Thoracic aorta (tissue), 2 donors: ENCODE data around the gene B4GALNT3. TPM values are rescaled to one million over a fixed set of nuclear protein-coding genes. Genes with fewer than 3 reads are reported as not detected.

Experiments used
- ATAC-seq: fragments of 150-250 bp; one replicate; pipeline ENCODE4 v1.8.0; 2017; ENCODE audit warnings: low read depth; ENCODE audit not compliant: insufficient number of reproducible peaks, low FRiP score
- DNase-seq: peaks from one replicate; pipeline ENCODE4 v3.0.0-alpha.2; 2020; ENCODE audit warnings: low spot score
- H3K27ac ChIP-seq, 2 donors: fragments of 200-600 bp; sonication (generic); 1 replicate in 1 of 2; 2 replicates in 1 of 2; pipeline ENCODE4 v1.5.1; 2016; ENCODE audit warnings: mild to moderate bottlenecking in 2 of 2, moderate library complexity in 2 of 2
- H3K27me3 ChIP-seq: fragments of 200-600 bp; sonication (generic); replicated peaks from 2 replicates; pipeline ENCODE4 v1.6.0; 2016; ENCODE audit warnings: mild to moderate bottlenecking; ENCODE audit not compliant: insufficient read depth
- H3K36me3 ChIP-seq: fragments of 200-600 bp; sonication (generic); one replicate; pipeline ENCODE4 v1.5.1; 2016
- H3K4me1 ChIP-seq, 2 donors: fragments of 200-600 bp; sonication (generic); 1 replicate in 1 of 2; 2 replicates in 1 of 2; pipeline versions ENCODE4 v1.5.1 to v1.6.0; 2016; ENCODE audit warnings: low read depth in 2 of 2, mild to moderate bottlenecking in 1 of 2; ENCODE audit not compliant: control insufficient read depth in 1 of 2
- H3K4me3 ChIP-seq: fragments of 200-600 bp; sonication (generic); 2 replicates; pipeline ENCODE4 v1.5.1; 2016; ENCODE audit warnings: mild to moderate bottlenecking
- H3K9me3 ChIP-seq: fragments of 200-600 bp; sonication (generic); 2 replicates; pipeline ENCODE4 v1.5.1; 2016
- total RNA-seq, 2 donors: library from RNA; depleted of rRNA; stranded (reverse); fragments of >200 nt; gene quantifications; one replicate each; pipeline versions ENCODE4 v1.1.0 to v1.2.3, GENCODE V29; 2016
- TF ChIP-seq, protein P1 (sequence below): fragments of 200-600 bp; sonication (generic); IDR thresholded peaks from one replicate; pipeline ENCODE4 v1.5.1; 2019; ENCODE audit warnings: antibody characterized with exemption

The B4GALNT3 gene
- total RNA-seq, 2 donors from 2014 or later, result 16.8 to 22.3 TPM

DNA sequence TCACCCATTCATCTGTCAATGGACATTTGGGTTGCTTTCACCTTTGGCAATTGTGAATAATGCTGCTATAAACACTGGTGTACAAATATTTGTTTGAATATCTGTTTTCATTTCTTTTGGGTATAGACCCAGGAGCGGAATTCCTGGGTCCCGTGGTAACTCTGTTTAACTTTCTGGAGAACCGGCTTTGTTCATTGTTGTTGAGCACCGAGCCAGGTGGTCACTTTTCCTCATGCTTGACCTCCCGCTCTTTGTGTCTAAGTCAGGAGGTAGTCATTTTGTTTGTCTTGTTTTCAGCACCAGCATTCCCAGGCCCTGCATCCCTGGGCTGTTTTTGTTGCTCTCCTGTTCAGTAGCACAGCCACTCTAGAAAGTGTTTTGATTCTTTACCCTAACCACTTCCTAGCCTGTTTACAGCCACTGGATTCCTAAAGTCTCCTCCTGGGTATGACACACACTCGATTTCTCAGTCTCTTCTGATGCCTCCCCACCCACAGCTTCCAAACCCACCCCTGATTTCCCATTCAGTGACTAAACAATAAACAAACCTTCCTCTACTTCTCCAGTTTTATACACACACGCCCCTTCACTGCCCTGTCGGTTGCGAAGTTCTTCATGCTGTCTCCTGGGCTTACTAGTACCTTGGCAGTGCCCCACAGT is 37.9 kb downstream of the B4GALNT3 start:
- no peaks in the 10 kb centered on the region for H3K36me3 ChIP-seq
- H3K27ac ChIP-seq, result peak overlapping the region; percentile 29 to 70
- no peaks in the 10 kb centered on the region for H3K27me3 ChIP-seq
- no peak overlapping the region for H3K4me3 ChIP-seq
- H3K4me1 ChIP-seq, result peaks cover 0 to 15% of the 10 kb centered on the region in 2 donors
- TF ChIP-seq, protein P1, sequence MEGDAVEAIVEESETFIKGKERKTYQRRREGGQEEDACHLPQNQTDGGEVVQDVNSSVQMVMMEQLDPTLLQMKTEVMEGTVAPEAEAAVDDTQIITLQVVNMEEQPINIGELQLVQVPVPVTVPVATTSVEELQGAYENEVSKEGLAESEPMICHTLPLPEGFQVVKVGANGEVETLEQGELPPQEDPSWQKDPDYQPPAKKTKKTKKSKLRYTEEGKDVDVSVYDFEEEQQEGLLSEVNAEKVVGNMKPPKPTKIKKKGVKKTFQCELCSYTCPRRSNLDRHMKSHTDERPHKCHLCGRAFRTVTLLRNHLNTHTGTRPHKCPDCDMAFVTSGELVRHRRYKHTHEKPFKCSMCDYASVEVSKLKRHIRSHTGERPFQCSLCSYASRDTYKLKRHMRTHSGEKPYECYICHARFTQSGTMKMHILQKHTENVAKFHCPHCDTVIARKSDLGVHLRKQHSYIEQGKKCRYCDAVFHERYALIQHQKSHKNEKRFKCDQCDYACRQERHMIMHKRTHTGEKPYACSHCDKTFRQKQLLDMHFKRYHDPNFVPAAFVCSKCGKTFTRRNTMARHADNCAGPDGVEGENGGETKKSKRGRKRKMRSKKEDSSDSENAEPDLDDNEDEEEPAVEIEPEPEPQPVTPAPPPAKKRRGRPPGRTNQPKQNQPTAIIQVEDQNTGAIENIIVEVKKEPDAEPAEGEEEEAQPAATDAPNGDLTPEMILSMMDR, result no peak
- H3K9me3 ChIP-seq, result no peaks in the 10 kb centered on the region
- DNase-seq (no peak), ATAC-seq (no peak)

DNA sequence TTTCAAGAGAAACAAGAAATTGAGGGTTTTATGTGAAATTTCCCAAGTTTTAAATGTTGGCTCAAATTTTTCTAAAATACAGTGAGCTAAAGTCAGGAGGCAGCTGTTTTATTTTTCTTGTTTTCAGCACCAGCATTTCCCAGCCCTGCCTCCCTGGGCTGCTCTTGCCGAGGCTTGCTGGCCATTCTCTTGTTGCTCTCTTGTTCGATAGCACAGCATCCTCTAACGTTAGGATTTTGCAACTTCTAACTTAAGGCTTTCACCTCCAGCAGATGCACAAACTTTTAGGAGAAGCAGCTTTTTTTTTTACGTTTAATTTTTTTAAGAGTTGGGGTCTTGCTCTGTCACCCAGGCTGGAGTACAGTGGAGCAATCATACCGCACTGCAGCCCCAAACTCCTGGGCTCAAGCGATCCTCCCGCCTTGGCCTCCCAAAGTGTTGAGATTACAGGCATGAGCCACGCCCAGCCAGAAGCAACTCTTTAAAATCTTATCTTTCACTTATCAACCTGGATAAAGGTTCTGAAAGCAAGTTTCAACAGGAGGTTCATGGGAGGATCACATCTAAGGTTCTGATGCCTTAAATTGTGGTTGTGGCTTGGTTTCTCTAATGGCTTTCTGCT is 40.2 kb downstream of the B4GALNT3 start:
- no peaks in the 10 kb centered on the region for H3K27me3 ChIP-seq
- H3K4me3 ChIP-seq, result peak overlapping the region; percentile 54
- peak overlapping the region; percentile 45 to 70 for H3K27ac ChIP-seq
- no peak for DNase-seq
- peaks cover 2 to 29% of the 10 kb centered on the region in 2 donors for H3K4me1 ChIP-seq
- TF ChIP-seq, protein P1, result peak; percentile 63
- H3K9me3 ChIP-seq, result no peaks in the 10 kb centered on the region
- no peaks in the 10 kb centered on the region for H3K36me3 ChIP-seq
- peak; percentile 45 for ATAC-seq

DNA sequence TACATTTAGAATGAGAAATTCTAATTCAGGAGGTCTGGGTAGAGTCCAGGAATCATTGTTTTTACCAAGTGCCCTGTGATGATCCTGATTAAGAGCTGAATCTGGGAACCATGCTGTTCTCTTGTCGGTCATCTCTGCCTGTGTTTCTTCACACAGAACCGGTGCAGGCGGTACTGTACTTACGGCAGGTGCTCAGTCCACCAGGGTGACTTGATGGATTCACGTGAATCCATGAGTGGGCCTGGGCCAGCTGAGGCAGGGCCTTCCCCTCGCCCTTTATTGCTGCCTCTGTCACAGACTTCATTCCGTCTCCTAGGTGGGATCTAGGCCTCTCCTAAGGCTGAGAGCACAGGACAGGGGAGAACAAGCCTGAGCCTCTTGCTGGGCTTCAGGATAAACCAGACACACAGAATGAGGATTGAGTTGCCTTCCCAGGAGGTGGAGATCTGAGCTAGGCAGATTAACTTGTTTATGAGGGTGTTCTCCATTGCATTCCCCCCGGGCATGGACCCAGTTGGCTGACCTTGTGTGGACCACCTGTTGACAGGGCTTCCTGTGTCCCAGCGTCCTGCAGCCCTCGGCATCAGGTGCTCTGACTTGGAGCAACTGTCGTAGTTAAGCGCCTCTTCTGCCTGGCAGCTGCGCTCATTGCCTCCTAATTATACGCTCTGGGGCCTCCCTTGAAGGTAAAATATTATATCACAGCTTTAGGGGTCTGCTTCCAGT is 42.1 kb downstream of the B4GALNT3 start:
- Histone ChIP-seq H3K4me1 (peaks cover 2 to 29% of the 10 kb centered on the region in 2 donors), H3K9me3 (no peaks in the 10 kb centered on the region), H3K36me3 (no peaks in the 10 kb centered on the region), H3K4me3 (no peak overlapping the region), H3K27me3 (no peaks in the 10 kb centered on the region), H3K27ac (no peak overlapping the region)
- ATAC-seq (no peak), DNase-seq (no peak)
- TF ChIP-seq, protein P1, result no peak

DNA sequence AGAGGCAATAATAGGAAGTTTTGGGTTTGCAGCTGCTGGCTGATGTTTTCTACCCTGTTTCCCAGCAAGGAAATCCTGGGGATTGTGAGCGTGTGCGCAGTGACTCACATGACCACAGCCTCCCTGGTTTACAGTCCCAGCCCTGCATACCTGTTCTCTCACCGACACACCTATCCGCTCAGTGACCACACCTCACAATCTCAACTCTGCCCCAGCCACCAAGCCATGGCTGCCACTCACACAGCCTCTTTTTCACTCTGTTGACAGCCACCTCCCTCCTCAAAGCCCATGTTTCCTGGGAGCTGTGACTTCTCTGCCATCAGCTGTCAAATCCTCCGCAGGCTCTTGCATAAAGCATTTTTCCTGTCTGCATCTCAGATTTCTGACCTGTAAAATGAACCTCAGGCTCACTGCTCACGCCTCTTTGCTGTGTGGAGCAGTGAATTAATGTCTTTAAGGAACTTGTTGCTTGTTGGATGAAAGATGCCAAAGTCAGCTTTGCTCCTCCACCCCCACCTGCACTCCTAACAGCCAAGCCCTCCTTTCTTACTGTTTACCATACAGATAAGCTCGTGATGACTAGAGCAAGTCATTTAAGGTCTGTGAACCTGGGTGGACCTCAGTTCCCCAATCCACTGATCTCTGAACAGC is 43.5 kb downstream of the B4GALNT3 start:
- no peak for ATAC-seq
- H3K27ac ChIP-seq, result peak overlapping the region in 1 of 2 donors; percentile 17
- no peaks in the 10 kb centered on the region for H3K9me3 ChIP-seq

More for the DNA sequence above, 43.5 kb downstream of the B4GALNT3 start:
- Histone ChIP-seq H3K27me3 (no peaks in the 10 kb centered on the region), H3K4me3 (no peak overlapping the region), H3K4me1 (peaks cover 2 to 29% of the 10 kb centered on the region in 2 donors), H3K36me3 (no peaks in the 10 kb centered on the region)
- DNase-seq, result no peak
- TF ChIP-seq, protein P1, result no peak
